GM23248 (cell line): Measurements from ENCODE around the gene FGD2. TPM values are rescaled to one million over a fixed set of nuclear protein-coding genes. Genes with fewer than 3 reads are reported as not detected.

Experiments
- DNase-seq: peaks from one replicate; pipeline ENCODE4 v3.0.0-alpha.2; 2015
- H2AFZ ChIP-seq: fragments of 200-600 bp; sonication (generic); 2 replicates; pipeline ENCODE4 v1.6.1; 2016; ENCODE audit warnings: antibody characterized with exemption
- H3F3A ChIP-seq: fragments of 200-600 bp; sonication (generic); 2 replicates; pipeline ENCODE4 v1.6.1; 2016; ENCODE audit warnings: mild to moderate bottlenecking, antibody characterized with exemption, mixed run types; ENCODE audit not compliant: insufficient read depth
- H3K27ac ChIP-seq: fragments of 200-600 bp; sonication (generic); 2 replicates; pipeline ENCODE4 v1.5.1; 2016; ENCODE audit warnings: mild to moderate bottlenecking
- H3K27me3 ChIP-seq: fragments of 200-600 bp; sonication (generic); replicated peaks from 2 replicates; pipeline ENCODE4 v1.6.1; 2016; ENCODE audit warnings: mild to moderate bottlenecking; ENCODE audit not compliant: insufficient read depth
- H3K36me3 ChIP-seq: fragments of 200-600 bp; sonication (generic); 2 replicates; pipeline ENCODE4 v1.6.1; 2016; ENCODE audit warnings: low read depth, mild to moderate bottlenecking
- H3K4me1 ChIP-seq: fragments of 200-600 bp; sonication (generic); 2 replicates; pipeline ENCODE4 v1.6.1; 2016; ENCODE audit warnings: mild to moderate bottlenecking; ENCODE audit not compliant: insufficient read depth
- H3K4me2 ChIP-seq: fragments of 200-600 bp; sonication (generic); one replicate; pipeline ENCODE4 v1.6.1; 2016; ENCODE audit warnings: mild to moderate bottlenecking; ENCODE audit not compliant: unreplicated experiment
- H3K4me3 ChIP-seq: fragments of 200-600 bp; sonication (generic); 2 replicates; pipeline ENCODE4 v1.5.1; 2016; ENCODE audit warnings: mild to moderate bottlenecking
- H3K79me2 ChIP-seq: fragments of 200-600 bp; sonication (generic); 2 replicates; pipeline ENCODE4 v1.6.1; 2016; ENCODE audit warnings: mild to moderate bottlenecking; ENCODE audit not compliant: insufficient read depth
- H3K9ac ChIP-seq: fragments of 200-600 bp; sonication (generic); 2 replicates; pipeline ENCODE4 v1.6.1; 2016; ENCODE audit warnings: mild to moderate bottlenecking
- H3K9me2 ChIP-seq: fragments of 200-600 bp; sonication (generic); 2 replicates; pipeline ENCODE4 v1.6.1; 2016; ENCODE audit warnings: mixed run types, mild to moderate bottlenecking, moderate library complexity; ENCODE audit not compliant: insufficient read depth
- H3K9me3 ChIP-seq: fragments of 200-600 bp; sonication (generic); one replicate; pipeline ENCODE4 v1.6.1; 2017; ENCODE audit warnings: low read depth
- H4K20me1 ChIP-seq: fragments of 200-600 bp; sonication (generic); 2 replicates; pipeline ENCODE4 v1.6.0; 2016; ENCODE audit not compliant: insufficient read depth
- EZH2 ChIP-seq: fragments of 200-600 bp; sonication (generic); IDR thresholded peaks from 2 replicates; pipeline ENCODE4 v1.6.1; 2018; ENCODE audit warnings: antibody characterized with exemption, mild to moderate bottlenecking; ENCODE audit not compliant: insufficient read depth, poor library complexity, severe bottlenecking
- EZH2phosphoT487 ChIP-seq: fragments of 200-600 bp; sonication (generic); IDR thresholded peaks from 2 replicates; pipeline ENCODE4 v1.6.1; 2018; ENCODE audit warnings: antibody characterized with exemption, moderate library complexity, mild to moderate bottlenecking, low read depth; ENCODE audit not compliant: insufficient read depth
- WGBS, 2 experiments: methylation state at CpG; one replicate each; pipeline ENCODE4 v1.1.6; 2015 to 2017; ENCODE audit warnings: low lambda C conversion rate in 2 of 2, low coverage in 1 of 2; ENCODE audit errors: missing lambda C conversion rate in 2 of 2; 5-methylcytosine and 5-hydroxymethylcytosine counted together
- in situ Hi-C: fragments of 300-500 bp; cut with MboI; formaldehyde crosslinking; loops from 2 replicates; pipeline ENCODE4 v1.15.0; 2020
- polyA plus RNA-seq: library from polyadenylated mRNA; unstranded; fragments of >200 nt; fragmentation: Nextera tagmentation; extraction: Ambion mirVana; gene quantifications from 2 replicates; pipeline ENCODE4 v1.2.1, GENCODE V29; 2016
- total RNA-seq: library from RNA; depleted of rRNA; stranded (reverse); fragments of >200 nt; shearing (Covaris generic); gene quantifications from 2 replicates; pipeline ENCODE4 v1.2.3, GENCODE V29; 2014

FGD2 gene
- total and polyA plus RNA-seq, 2 experiments from 2014 or later, result not detected

DNA sequence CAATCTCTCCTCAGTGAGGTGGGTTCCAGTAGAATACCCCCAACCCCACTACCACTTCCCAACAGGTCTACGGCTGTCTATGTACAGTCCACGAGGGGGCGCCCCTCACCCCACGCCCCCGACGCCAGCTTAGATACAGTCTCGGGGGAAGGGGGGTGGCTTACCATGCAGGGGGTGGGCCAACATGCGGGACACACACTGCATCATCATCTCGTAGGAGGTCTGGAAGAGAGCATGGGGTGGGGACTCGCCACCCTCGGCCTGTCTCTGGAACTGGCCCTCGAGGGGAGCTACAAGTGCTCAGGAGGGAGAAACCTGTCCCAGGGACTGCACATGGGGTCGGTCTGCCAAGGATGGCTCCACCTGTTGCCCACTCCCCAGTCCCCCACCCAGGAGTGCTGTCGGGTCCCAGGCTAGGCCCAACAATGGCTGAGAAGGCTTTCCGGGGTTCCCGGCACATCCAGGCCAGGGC lies 27.9 kb upstream of the FGD2 start:
- Histone ChIP-seq H3K36me3 (peaks cover 56% of the 10 kb centered on the region), H4K20me1 (no peaks in the 10 kb centered on the region)

DNA sequence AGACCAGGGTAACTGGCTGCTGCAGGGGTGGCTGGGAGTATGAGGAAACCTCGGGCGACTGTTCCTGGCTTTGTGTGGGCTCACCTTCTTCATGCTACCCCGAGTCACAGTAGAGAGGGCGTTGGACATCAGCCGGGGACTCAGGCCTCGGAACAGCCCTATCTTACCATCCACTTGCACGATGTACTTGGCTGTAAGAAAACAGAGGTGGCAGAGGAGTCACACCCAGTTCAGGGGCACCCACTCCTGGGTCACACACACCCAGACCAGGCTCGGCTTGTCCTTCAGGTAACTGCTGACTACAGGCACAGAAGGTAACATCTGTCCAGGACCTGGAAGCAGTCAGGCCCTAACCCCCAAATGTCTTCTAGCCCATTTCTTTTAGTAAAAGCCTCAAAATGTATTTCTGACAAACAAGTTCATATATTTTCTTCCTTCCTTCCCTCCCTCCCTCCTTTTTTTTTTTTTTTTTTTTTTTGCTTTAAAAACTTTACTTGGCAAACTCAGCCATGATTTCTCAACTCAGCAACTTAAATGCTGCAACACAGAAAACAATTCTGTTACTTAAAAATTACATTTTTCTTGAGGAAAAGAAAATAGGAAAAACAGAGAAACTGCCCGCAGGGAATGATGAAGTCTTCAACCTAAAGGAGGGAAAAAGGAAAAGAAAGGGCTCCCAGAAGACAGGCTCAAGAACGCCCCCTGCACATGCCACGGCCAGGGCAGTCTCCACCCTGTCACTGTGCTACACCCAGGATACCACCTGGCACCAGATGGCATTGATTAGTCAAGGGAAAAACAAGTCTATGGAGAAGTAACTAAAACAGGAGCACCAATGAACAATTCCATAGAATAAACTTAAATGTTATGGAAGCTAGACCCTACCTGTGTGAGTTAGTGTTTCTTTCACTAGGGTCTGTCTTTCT lies 26.8 kb upstream of the FGD2 start:
- H3K4me1 ChIP-seq, result peaks cover 30% of the 10 kb centered on the region
- no peaks in the 10 kb centered on the region for H3K9me2 ChIP-seq
- no peak overlapping the region for H2AFZ ChIP-seq
- peaks cover 100% of the 10 kb centered on the region for H3K79me2 ChIP-seq
- H3K9me3 ChIP-seq, result no peaks in the 10 kb centered on the region
- DNase-seq, result no peak
- peak overlapping the region; percentile 1 for H3K4me2 ChIP-seq
- H3K36me3 ChIP-seq, result peaks cover 45% of the 10 kb centered on the region
- WGBS, 2 experiments, result 78 to 86% methylated on average over 11 of the region's 11 CpGs
- TF ChIP-seq EZH2 (no peak), EZH2phosphoT487 (no peak)
- peak overlapping the region; percentile 26 for H3K9ac ChIP-seq
- no peaks in the 10 kb centered on the region for H4K20me1 ChIP-seq
- no peak overlapping the region for H3K4me3 ChIP-seq
- H3K27ac ChIP-seq, result no peak overlapping the region
- peaks cover 29% of the 10 kb centered on the region for H3F3A ChIP-seq
- in situ Hi-C loops, result no loop called here
- H3K27me3 ChIP-seq, result no peaks in the 10 kb centered on the region

More for the DNA sequence above, 27.9 kb upstream of the FGD2 start:
- Histone ChIP-seq H3K4me1 (peaks cover 18% of the 10 kb centered on the region), H3K4me3 (no peak overlapping the region), H3K27me3 (no peaks in the 10 kb centered on the region), H3K27ac (no peak overlapping the region), H3K79me2 (peaks cover 98% of the 10 kb centered on the region), H3K4me2 (no peak overlapping the region), H3K9me3 (no peaks in the 10 kb centered on the region), H3K9ac (no peak overlapping the region), H3F3A (peaks cover 17% of the 10 kb centered on the region), H3K9me2 (no peaks in the 10 kb centered on the region), H2AFZ (no peak overlapping the region)
- in situ Hi-C loops, result no loop called here
- DNase-seq, result peak; percentile 46
- WGBS, 2 experiments, result 77 to 86% methylated on average over 11 to 16 of the region's 16 CpGs
- TF ChIP-seq EZH2phosphoT487, result no peak
- no peak for TF ChIP-seq EZH2

DNA sequence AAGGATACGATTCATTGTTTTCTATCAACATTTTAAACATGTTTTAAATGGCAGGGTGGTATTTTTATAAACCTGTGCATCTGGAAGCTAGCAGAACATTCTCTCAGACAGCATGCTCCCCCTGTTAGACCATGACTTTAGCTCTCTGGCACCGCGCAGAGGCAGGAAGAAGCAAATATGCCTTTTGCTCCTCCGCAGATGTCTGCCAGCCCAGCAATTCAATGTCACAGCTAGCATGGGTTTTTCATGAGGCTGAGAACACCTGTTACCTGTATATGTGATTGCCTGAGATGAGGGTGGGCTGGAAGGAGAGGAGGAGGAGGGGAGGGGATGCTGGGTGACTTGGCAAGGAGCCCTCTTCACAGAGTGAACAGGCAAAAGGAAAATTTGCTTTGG lies 26.1 kb upstream of the FGD2 start:
- Histone ChIP-seq H3K4me2 (peak overlapping the region; percentile 1), H3K9me3 (no peaks in the 10 kb centered on the region), H4K20me1 (no peaks in the 10 kb centered on the region), H3F3A (peaks cover 35% of the 10 kb centered on the region), H3K36me3 (peaks cover 38% of the 10 kb centered on the region), H3K27me3 (no peaks in the 10 kb centered on the region), H3K4me3 (no peak overlapping the region), H3K9me2 (no peaks in the 10 kb centered on the region), H3K4me1 (peaks cover 34% of the 10 kb centered on the region), H2AFZ (no peak overlapping the region), H3K27ac (no peak overlapping the region), H3K79me2 (peaks cover 100% of the 10 kb centered on the region), H3K9ac (peak overlapping the region; percentile 26; the same call in 1 of the 2 replicates)
- 8 to 12% methylated on average over 4 of the region's 4 CpGs for WGBS, 2 experiments
- TF ChIP-seq EZH2, result no peak
- in situ Hi-C loops, result no loop called here
- DNase-seq, result peak; percentile 84

DNA sequence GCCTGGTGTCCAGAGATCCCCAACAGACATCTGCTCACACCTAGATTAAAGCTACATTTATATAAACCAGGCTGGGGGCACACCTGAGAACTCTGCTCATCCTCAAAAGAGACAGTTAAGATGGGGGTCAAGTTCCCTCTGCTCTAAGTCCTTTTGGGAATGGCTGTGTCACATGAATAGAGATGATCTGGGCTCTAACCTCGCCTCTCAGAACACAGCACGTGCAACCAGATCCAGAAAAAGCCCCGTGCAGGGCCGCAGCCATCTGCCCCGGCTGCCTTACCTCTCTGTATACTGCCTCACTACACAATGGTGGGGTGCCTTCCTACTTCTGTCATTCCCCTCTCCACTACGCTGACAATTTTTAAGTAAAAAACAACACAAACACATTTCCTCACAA lies 25.3 kb upstream of the FGD2 start:
- no peak for DNase-seq
- 0 out of 2 replicates have a peak overlapping the region, but pooled peaks have one; percentile 23 for H3K27ac ChIP-seq
- peaks cover 30% of the 10 kb centered on the region for H3K36me3 ChIP-seq
- no peak overlapping the region for H3K4me3 ChIP-seq
- no peak overlapping the region for H3K9ac ChIP-seq
- TF ChIP-seq EZH2phosphoT487, result no peak
- no peak for TF ChIP-seq EZH2
- H3K9me3 ChIP-seq, result no peaks in the 10 kb centered on the region
- no peaks in the 10 kb centered on the region for H3K27me3 ChIP-seq
- 35 to 44% methylated on average over 6 of the region's 6 CpGs for WGBS, 2 experiments
- no peak overlapping the region for H3K4me2 ChIP-seq
- peaks cover 34% of the 10 kb centered on the region for H3K4me1 ChIP-seq
- H3F3A ChIP-seq, result peaks cover 43% of the 10 kb centered on the region
- peaks cover 100% of the 10 kb centered on the region for H3K79me2 ChIP-seq
- H4K20me1 ChIP-seq, result no peaks in the 10 kb centered on the region
- in situ Hi-C loops, result no loop called here
- no peaks in the 10 kb centered on the region for H3K9me2 ChIP-seq
- H2AFZ ChIP-seq, result no peak overlapping the region
